GDM1 (cell line): Measurements from ENCODE around the gene PAQR3.

Experiments used
- DNase-seq: peaks from one replicate; lab custom pipeline; 2025; lab: John Stamatoyannopoulos, UW

PAQR3 gene

GRCh38 chr4:78938868-78939666, at the start of gene PAQR3:
TSS of gene PAQR3 (minus strand) at chr4:78939438. CDS start at chr4:78939224, 214 bp downstream.
- peak; percentile 83 for DNase-seq

- DNase-seq, result no peak
Observed at GRCh38 chr4:78987683-78988082, 48.4 kb upstream of the PAQR3 start.

GRCh38 chr4:78984593-78984992, 45.4 kb upstream of the PAQR3 start:
- no peak for DNase-seq

- no peak for DNase-seq
Observed at GRCh38 chr4:78975865-78976264, 36.6 kb upstream of the PAQR3 start.

GRCh38 chr4:78971776-78972175, 32.5 kb upstream of the PAQR3 start:
- no peak for DNase-seq

GRCh38 chr4:78971326-78971725, 32.1 kb upstream of the PAQR3 start:
- no peak for DNase-seq

- no peak for DNase-seq
Observed at GRCh38 chr4:78962597-78963115, 23.4 kb upstream of the PAQR3 start.

- no peak for DNase-seq
Observed at GRCh38 chr4:78960926-78961325, 21.7 kb upstream of the PAQR3 start.

GRCh38 chr4:78956975-78957374, 17.7 kb upstream of the PAQR3 start:
- DNase-seq, result no peak

- no peak for DNase-seq
Observed at GRCh38 chr4:78953769-78954666, 14.8 kb upstream of the PAQR3 start.

GRCh38 chr4:78953231-78953630, 14.0 kb upstream of the PAQR3 start:
- DNase-seq, result no peak

GRCh38 chr4:78951862-78952472, 12.7 kb upstream of the PAQR3 start:
- DNase-seq, result peak; percentile 6

GRCh38 chr4:78949735-78950134, 10.5 kb upstream of the PAQR3 start:
- no peak for DNase-seq

- no peak for DNase-seq
Observed at GRCh38 chr4:78945651-78946179, 6.5 kb upstream of the PAQR3 start.

- DNase-seq, result no peak
Observed at GRCh38 chr4:78944381-78944780, 5.1 kb upstream of the PAQR3 start.

- DNase-seq, result no peak
Observed at GRCh38 chr4:78940752-78941151, 1.5 kb upstream of the PAQR3 start.

- no peak for DNase-seq
Observed at GRCh38 chr4:78939667-78940008, 400 bp upstream of the PAQR3 start.

GRCh38 chr4:78938474-78938867, 767 bp downstream of the PAQR3 start:
- DNase-seq, result no peak

GRCh38 chr4:78937837-78938236, 1.4 kb downstream of the PAQR3 start:
- no peak for DNase-seq

GRCh38 chr4:78936989-78937388, 2.2 kb downstream of the PAQR3 start:
- no peak for DNase-seq

GRCh38 chr4:78930016-78930629, 9.1 kb downstream of the PAQR3 start:
- DNase-seq, result no peak

- no peak for DNase-seq
Observed at GRCh38 chr4:78928835-78929234, 10.4 kb downstream of the PAQR3 start.
